ENCODE measurements around the gene HIBCH. TPM values are rescaled to one million over a fixed set of nuclear protein-coding genes. Genes with fewer than 3 reads are reported as not detected.
"Not testable (repeated sequence)": the region's sequence is repeated elsewhere in the genome, so short reads cannot be mapped to it uniquely, and the experiment has no call there.

HIBCH gene
- total RNA-seq, 1 donor from 2014 or later = 22.0 TPM

DNA sequence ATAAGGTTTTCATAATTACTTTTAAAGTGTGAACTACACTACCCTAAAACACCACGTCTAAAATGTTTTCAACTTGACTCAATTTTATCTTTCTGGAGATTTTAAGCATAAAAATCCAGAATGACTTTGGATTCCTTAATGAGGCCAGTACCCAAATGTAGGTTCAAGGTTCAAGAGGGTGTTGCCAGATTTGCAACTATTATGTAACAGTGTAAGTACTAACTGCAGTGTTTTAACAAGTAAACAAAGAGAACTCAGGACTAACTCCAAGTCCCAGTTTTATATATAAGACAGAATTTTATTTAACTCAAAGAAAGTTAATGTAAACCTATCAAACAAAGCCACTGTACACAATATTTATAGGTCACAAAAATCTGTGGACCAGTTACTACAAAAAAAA lies 5.7 kb downstream of the HIBCH start:
- Mint-ChIP-seq H3K4me1 (ENCODE audit: low read depth, unreplicated experiment) (peaks cover 5% of the 10 kb centered on the region), H3K27me3 (ENCODE audit: unreplicated experiment) (no peaks in the 10 kb centered on the region), H3K36me3 (ENCODE audit: unreplicated experiment) (no peaks in the 10 kb centered on the region), H3K27ac (ENCODE audit: unreplicated experiment) (no peak overlapping the region), H3K9me3 (ENCODE audit: unreplicated experiment) (no peaks in the 10 kb centered on the region), H3K4me3 (ENCODE audit: unreplicated experiment) (no peak overlapping the region)
- TF ChIP-seq CTCF (IDR thresholded peaks at IDR 0.05; ENCODE audit: partially characterized antibody, unreplicated experiment) = no peak
- no peak for DNase-seq

GRCh38 chr2:190312635-190313025 lies 7.0 kb downstream of the HIBCH start:
- not testable (repeated sequence) for H3K27ac Mint-ChIP-seq (ENCODE audit: unreplicated experiment); DNase-seq; H3K4me3 Mint-ChIP-seq (ENCODE audit: unreplicated experiment); H3K27me3 Mint-ChIP-seq (ENCODE audit: unreplicated experiment); H3K4me1 Mint-ChIP-seq (ENCODE audit: low read depth, unreplicated experiment); H3K36me3 Mint-ChIP-seq (ENCODE audit: unreplicated experiment); H3K9me3 Mint-ChIP-seq (ENCODE audit: unreplicated experiment)

DNA sequence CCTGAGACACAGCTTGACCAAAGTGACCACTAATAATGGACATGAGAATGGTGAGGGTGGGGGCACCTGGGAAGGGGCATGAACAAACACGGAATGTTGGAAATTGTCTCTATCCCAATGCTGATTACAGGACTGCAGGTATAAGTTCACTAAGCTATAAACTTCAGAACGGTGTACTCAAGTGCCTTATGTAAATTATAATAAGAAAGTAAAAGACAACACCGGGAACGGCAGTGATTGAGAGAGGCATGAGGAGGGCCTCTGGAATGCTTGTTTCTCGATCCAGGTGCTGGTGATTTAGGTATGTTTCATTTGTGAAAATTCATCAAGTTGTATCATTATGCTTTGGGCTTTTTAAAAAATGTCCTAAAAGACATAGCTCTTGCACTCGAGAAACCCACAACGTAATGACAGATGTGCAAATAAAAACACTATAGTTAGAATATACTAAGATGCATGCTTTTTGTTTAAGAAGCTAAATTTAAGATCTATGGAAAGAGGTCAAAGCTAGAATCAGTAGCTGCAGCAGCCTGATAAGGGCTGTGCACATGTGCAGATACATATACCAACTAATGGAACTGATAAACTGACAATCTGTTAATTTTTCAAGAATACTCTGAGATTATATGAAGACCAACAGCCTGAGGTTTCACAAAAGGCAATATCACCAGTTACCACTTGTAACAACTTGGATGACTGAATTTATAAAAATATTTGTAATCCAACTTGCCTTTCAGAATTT lies 7.6 kb downstream of the HIBCH start:
- no peaks in the 10 kb centered on the region for H3K27me3 Mint-ChIP-seq (ENCODE audit: unreplicated experiment)
- no peak for DNase-seq
- no peaks in the 10 kb centered on the region for H3K9me3 Mint-ChIP-seq (ENCODE audit: unreplicated experiment)
- H3K36me3 Mint-ChIP-seq (ENCODE audit: unreplicated experiment) = no peaks in the 10 kb centered on the region
- H3K27ac Mint-ChIP-seq (ENCODE audit: unreplicated experiment) = no peak overlapping the region
- H3K4me3 Mint-ChIP-seq (ENCODE audit: unreplicated experiment) = no peak overlapping the region
- peaks cover 2% of the 10 kb centered on the region for H3K4me1 Mint-ChIP-seq (ENCODE audit: low read depth, unreplicated experiment)
- TF ChIP-seq CTCF (IDR thresholded peaks at IDR 0.05; ENCODE audit: partially characterized antibody, unreplicated experiment) = no peak

DNA sequence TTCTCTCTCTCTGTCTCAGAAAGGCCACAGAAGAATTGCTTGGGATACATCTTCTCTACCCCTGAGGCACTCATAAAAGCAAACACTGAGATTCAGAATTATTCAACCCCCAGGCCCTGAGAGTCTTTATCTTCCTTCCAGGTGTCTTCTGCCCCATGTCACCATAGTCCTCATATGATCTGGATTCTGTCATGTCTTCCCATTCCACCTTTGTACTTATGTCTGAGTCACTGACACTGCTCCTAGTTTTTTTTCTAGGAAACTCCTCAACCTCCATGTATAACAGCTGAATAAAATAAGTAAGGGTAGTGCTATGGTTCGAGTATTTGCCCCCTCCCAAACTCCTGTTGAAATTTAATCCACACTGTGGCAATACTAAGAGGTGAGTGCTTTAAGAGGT lies 11.6 kb downstream of the HIBCH start:
- Mint-ChIP-seq H3K27me3 (ENCODE audit: unreplicated experiment) (no peaks in the 10 kb centered on the region), H3K9me3 (ENCODE audit: unreplicated experiment) (no peaks in the 10 kb centered on the region), H3K36me3 (ENCODE audit: unreplicated experiment) (no peaks in the 10 kb centered on the region), H3K4me1 (ENCODE audit: low read depth, unreplicated experiment) (no peaks in the 10 kb centered on the region), H3K4me3 (ENCODE audit: unreplicated experiment) (no peak overlapping the region), H3K27ac (ENCODE audit: unreplicated experiment) (no peak overlapping the region)
- no peak for DNase-seq
- TF ChIP-seq CTCF (IDR thresholded peaks at IDR 0.05; ENCODE audit: partially characterized antibody, unreplicated experiment) = no peak

GRCh38 chr2:190304404-190304803 lies 15.2 kb downstream of the HIBCH start:
- peaks cover 2% of the 10 kb centered on the region for H3K9me3 Mint-ChIP-seq (ENCODE audit: unreplicated experiment)
- no peak for DNase-seq
- H3K4me1 Mint-ChIP-seq (ENCODE audit: low read depth, unreplicated experiment) = no peaks in the 10 kb centered on the region
- no peak overlapping the region for H3K4me3 Mint-ChIP-seq (ENCODE audit: unreplicated experiment)
- no peak for TF ChIP-seq CTCF (IDR thresholded peaks at IDR 0.05; ENCODE audit: partially characterized antibody, unreplicated experiment)
- H3K27me3 Mint-ChIP-seq (ENCODE audit: unreplicated experiment) = no peaks in the 10 kb centered on the region
- no peak overlapping the region for H3K27ac Mint-ChIP-seq (ENCODE audit: unreplicated experiment)
- H3K36me3 Mint-ChIP-seq (ENCODE audit: unreplicated experiment) = peaks cover 7% of the 10 kb centered on the region

Data from glutamatergic neuron (in vitro differentiated cells).